Measurements from ENCODE around the gene ARF3. TPM values are rescaled to one million over a fixed set of nuclear protein-coding genes. Genes with fewer than 3 reads are reported as not detected.
A peak's percentile ranks its signal among the peaks of the same experiment; 100 is the strongest.

ARF3 gene
- total and polyA plus RNA-seq, 4 donors: 65.3 to 155 (median 109) TPM

GRCh38 chr12:48978741-48979601 is 21.7 kb upstream of the ARF3 start:
- intact Hi-C loops (cut with DNase I): no loop called here
- Histone ChIP-seq H3K9me3 (ENCODE audit: control insufficient read depth, low read length) (no peaks in the 10 kb centered on the region), H3K36me3 (ENCODE audit: control insufficient read depth in 1 of 2, insufficient read depth in 2 of 2, low read length in 1 of 2) (no peaks in the 10 kb centered on the region), H3K4me3 (ENCODE audit: low read length in 2 of 2) (peak overlapping the region in 1 of 2 donors; percentile 8), H3K27me3 (ENCODE audit: control insufficient read depth in 1 of 2, insufficient read depth in 2 of 2, low read length in 1 of 2) (no peaks in the 10 kb centered on the region), H3K4me1 (ENCODE audit: control insufficient read depth in 1 of 2, insufficient read depth in 2 of 2, low read length in 2 of 2) (no peaks in the 10 kb centered on the region), H3K27ac (ENCODE audit: low read depth in 1 of 2, low read length in 2 of 2) (no peak overlapping the region)
- peak in 1 of 2 donors; percentile 70 for DNase-seq
- ATAC-seq (ENCODE audit: low FRiP score): peak; percentile 4
- 2 to 3% methylated on average over 45 of the region's 45 CpGs for WGBS, 2 donors

GRCh38 chr12:48978291-48978740 is 21.0 kb upstream of the ARF3 start, which contains the start of gene WNT1:
WNT1 (plus strand) TSS chr12:48978322; CDS start chr12:48978651, 329 bp downstream.
- DNase-seq (peak in 1 of 2 donors; percentile 79), ATAC-seq (ENCODE audit: low FRiP score) (no peak)
- Histone ChIP-seq H3K4me3 (ENCODE audit: low read length in 2 of 2) (no peak within 1 kb of the TSS), H3K9me3 (ENCODE audit: control insufficient read depth, low read length) (no peaks in the 10 kb centered on the region), H3K27ac (ENCODE audit: low read depth in 1 of 2, low read length in 2 of 2) (no peak within 1 kb of the TSS), H3K27me3 (ENCODE audit: control insufficient read depth in 1 of 2, insufficient read depth in 2 of 2, low read length in 1 of 2) (no peaks in the 10 kb centered on the region), H3K36me3 (ENCODE audit: control insufficient read depth in 1 of 2, insufficient read depth in 2 of 2, low read length in 1 of 2) (no peaks in the 10 kb centered on the region), H3K4me1 (ENCODE audit: control insufficient read depth in 1 of 2, insufficient read depth in 2 of 2, low read length in 2 of 2) (no peaks in the 10 kb centered on the region)
- 1% methylated on average over 35 to 45 of the region's 45 CpGs for WGBS, 2 donors
- intact Hi-C loops (cut with DNase I): no loop called here

DNA sequence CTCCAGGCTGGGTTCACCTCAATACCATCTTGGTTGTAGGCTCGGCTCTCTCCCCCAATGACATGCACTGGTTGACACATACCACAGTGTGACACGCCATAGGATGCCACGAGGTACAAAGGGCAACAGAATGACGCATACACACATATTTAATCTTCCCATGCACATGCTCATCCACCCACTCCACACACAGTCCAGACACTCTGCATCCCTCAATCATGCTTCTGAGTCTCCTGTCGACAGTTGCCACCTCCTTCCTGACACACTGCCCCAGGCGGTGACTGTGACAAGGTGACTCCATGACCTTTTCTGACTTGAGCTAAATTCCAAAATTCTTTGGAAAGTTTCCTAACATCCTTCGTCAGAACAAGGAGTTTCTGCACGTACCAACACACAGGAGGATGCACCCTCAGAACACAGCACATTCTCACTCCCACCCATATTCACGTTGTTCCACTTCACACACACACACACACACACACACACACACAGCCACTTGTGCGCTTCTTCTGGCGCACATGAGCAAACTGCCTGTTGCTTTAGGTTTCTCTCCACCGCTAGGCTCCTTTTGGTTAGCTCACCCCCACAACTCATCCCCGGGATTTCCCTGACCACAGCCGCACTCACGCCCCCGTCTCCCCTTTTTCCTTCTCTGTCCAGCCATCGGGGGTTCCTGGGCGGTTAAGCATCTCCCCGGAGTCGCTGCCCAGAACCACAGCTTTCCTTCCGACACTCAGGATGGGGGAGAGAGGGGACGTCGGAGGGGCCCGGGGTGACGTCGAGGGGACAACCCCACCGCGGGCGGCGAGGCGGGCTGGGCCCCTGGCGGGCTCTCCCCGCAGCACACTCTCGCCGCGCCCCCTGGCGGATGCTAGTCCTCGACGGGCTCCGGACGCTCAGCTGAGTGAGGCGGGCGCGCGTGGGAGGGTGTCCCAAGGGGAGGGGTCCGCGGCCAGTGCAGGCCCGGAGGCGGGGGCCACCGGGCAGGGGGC is 20.3 kb upstream of the ARF3 start:
- intact Hi-C loops (cut with DNase I): no loop called here
- H3K27me3 ChIP-seq (ENCODE audit: control insufficient read depth in 1 of 2, insufficient read depth in 2 of 2, low read length in 1 of 2): no peaks in the 10 kb centered on the region
- peak; percentile 43 for ATAC-seq (ENCODE audit: low FRiP score)
- H3K4me3 ChIP-seq (ENCODE audit: low read length in 2 of 2): no peak overlapping the region
- WGBS, 2 donors: 18 to 25% methylated on average over 34 to 50 of the region's 50 CpGs
- no peaks in the 10 kb centered on the region for H3K9me3 ChIP-seq (ENCODE audit: control insufficient read depth, low read length)
- peak; percentile 81 to 95 for DNase-seq
- no peak overlapping the region for H3K27ac ChIP-seq (ENCODE audit: low read depth in 1 of 2, low read length in 2 of 2)
- no peaks in the 10 kb centered on the region for H3K4me1 ChIP-seq (ENCODE audit: control insufficient read depth in 1 of 2, insufficient read depth in 2 of 2, low read length in 2 of 2)
- no peaks in the 10 kb centered on the region for H3K36me3 ChIP-seq (ENCODE audit: control insufficient read depth in 1 of 2, insufficient read depth in 2 of 2, low read length in 1 of 2)

DNA sequence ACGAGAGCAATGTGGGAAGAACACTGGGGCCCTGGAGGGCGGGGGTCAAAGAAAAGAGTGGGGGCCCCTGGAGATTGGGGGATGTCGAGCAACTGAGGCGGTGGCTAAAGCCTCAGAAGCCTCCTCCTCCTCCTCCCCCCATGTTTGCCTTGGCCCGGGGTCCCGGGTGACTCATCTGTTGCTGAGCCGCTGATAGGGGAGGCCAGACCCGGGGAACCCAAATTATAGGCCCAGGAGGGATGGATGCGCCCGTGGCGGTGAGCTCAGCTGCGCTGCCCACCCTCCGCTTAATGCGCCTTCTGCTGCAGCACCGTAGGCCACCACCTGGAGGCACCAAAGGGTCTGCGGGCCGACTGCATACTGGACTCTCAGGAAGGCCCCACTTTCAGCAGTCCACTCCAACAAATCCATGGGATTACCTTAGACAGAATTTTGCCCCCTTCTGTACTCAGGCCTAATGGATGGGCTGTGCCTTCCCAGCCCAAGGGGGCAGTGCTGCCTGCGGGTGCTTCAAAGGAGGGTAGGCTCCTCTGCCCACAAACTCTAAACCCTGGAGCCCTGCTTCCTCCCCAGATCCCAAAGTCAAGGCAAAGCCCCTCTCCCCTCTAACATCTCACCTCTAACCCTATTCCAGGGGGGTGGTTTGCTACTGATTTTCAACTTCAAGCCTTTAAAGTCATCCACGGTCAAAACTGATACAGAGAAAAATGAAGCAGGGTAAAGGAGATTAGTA is 16.8 kb upstream of the ARF3 start:
- no peaks in the 10 kb centered on the region for H3K4me1 ChIP-seq (ENCODE audit: control insufficient read depth in 1 of 2, insufficient read depth in 2 of 2, low read length in 2 of 2)
- ATAC-seq (ENCODE audit: low FRiP score): peak; percentile 78
- H3K27me3 ChIP-seq (ENCODE audit: control insufficient read depth in 1 of 2, insufficient read depth in 2 of 2, low read length in 1 of 2): no peaks in the 10 kb centered on the region

DNA sequence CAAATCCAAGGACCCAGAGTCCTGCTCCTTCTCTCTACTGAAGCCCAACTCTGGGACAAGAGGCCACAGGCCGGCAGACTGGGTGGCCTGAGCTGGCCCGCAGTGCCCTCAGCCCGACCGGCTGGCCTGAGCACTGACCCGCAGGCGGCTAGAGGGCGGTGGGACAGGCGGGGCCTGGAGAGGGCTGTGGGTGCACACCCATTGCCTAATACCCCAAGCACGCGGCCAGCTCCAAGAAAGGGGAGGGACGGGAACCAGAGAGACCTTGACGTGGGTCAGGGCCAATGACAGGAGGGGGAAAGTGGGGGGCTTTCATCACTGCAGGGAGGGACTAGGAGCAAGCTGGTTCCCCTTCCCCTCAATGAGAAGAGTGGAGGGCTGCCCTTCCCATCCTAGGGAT is 16.2 kb upstream of the ARF3 start:
- Histone ChIP-seq H3K36me3 (ENCODE audit: control insufficient read depth in 1 of 2, insufficient read depth in 2 of 2, low read length in 1 of 2) (no peaks in the 10 kb centered on the region), H3K27me3 (ENCODE audit: control insufficient read depth in 1 of 2, insufficient read depth in 2 of 2, low read length in 1 of 2) (no peaks in the 10 kb centered on the region), H3K9me3 (ENCODE audit: control insufficient read depth, low read length) (no peaks in the 10 kb centered on the region), H3K4me1 (ENCODE audit: control insufficient read depth in 1 of 2, insufficient read depth in 2 of 2, low read length in 2 of 2) (no peaks in the 10 kb centered on the region), H3K27ac (ENCODE audit: low read depth in 1 of 2, low read length in 2 of 2) (no peak overlapping the region), H3K4me3 (ENCODE audit: low read length in 2 of 2) (no peak overlapping the region)
- intact Hi-C loops (cut with DNase I): no loop called here
- ATAC-seq (ENCODE audit: low FRiP score): peak; percentile 80
- peak; percentile 82 to 89 for DNase-seq
- WGBS, 2 donors: 43 to 44% methylated on average over 12 of the region's 12 CpGs

More for the DNA sequence above, 16.8 kb upstream of the ARF3 start:
- whole genome bisulfite sequencing, 2 donors: 23 to 26% methylated on average over 16 to 19 of the region's 19 CpGs
- intact Hi-C loops (cut with DNase I): no loop called here
- Histone ChIP-seq H3K27ac (ENCODE audit: low read depth in 1 of 2, low read length in 2 of 2) (no peak overlapping the region), H3K36me3 (ENCODE audit: control insufficient read depth in 1 of 2, insufficient read depth in 2 of 2, low read length in 1 of 2) (no peaks in the 10 kb centered on the region), H3K4me3 (ENCODE audit: low read length in 2 of 2) (no peak overlapping the region), H3K9me3 (ENCODE audit: control insufficient read depth, low read length) (no peaks in the 10 kb centered on the region)
- DNase-seq: peak; percentile 84 to 92

DNA sequence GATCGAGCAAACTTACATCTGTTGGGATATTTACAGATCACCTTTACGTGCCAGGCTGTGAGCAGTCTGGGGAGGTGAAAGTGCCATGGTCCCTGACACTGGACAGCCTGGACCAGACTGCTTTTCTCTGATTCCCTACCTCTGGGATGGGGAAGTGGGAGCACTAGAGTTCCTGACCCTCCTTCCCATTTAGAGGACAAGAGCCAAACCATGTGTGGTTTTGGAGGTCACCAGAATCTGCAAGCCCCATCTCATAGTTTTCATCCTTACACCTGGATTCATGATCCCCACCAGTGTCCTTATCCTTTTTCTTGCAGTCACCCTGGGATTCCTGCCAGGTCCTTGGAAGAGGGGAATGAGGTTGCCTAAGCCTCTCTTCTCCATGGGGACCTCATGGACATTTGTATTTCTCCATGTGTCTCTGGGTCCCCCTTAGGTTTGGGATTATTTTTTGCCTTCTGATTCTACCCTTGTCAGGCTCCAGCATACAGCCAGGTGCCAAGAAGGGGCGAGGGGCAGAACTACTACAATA is 15.7 kb upstream of the ARF3 start:
- Histone ChIP-seq H3K27ac (ENCODE audit: low read depth in 1 of 2, low read length in 2 of 2) (no peak overlapping the region), H3K36me3 (ENCODE audit: control insufficient read depth in 1 of 2, insufficient read depth in 2 of 2, low read length in 1 of 2) (no peaks in the 10 kb centered on the region), H3K9me3 (ENCODE audit: control insufficient read depth, low read length) (no peaks in the 10 kb centered on the region), H3K4me3 (ENCODE audit: low read length in 2 of 2) (no peak overlapping the region), H3K27me3 (ENCODE audit: control insufficient read depth in 1 of 2, insufficient read depth in 2 of 2, low read length in 1 of 2) (no peaks in the 10 kb centered on the region), H3K4me1 (ENCODE audit: control insufficient read depth in 1 of 2, insufficient read depth in 2 of 2, low read length in 2 of 2) (no peaks in the 10 kb centered on the region)
- 46 to 56% methylated on average over 3 of the region's 3 CpGs for WGBS, 2 donors
- DNase-seq (no peak), ATAC-seq (ENCODE audit: low FRiP score) (no peak)
- intact Hi-C loops (cut with DNase I): no loop called here

DNA sequence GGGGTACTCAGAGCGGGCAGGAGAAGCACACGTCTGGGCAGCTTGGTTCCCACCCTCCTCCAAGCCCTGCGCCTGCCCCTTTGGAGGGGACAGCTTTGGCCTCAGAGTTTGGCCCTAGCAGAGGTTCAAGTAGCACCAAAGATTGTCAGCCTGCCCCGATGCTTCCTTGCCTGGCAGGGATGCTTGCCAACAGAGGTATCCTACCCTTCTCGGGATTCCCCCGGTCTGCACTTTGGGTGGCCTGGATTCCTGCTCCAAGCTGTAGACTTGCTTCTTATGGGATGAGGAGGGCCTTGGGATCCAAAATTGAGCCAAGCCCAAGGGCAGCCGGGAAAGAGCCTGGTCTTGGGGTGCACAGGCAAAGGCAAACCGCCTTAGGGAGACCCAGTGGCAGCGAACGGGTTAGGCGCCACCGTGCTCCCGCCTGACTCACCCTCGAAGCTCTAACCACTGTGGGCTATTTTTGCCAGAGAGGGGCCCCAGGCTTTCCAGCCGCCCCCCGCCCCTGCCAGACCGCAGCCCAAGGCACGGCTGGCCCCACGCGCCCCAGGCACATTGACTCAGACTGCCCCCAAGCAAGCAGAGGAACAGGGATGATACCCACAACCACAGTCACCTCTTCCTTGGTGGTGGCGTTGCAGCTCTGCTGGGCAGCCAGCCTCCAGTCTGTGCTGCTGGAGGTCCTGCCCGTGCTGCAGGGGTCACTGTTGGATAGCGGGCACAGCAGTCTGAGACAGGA is 15.1 kb upstream of the ARF3 start:
- no peaks in the 10 kb centered on the region for H3K36me3 ChIP-seq (ENCODE audit: control insufficient read depth in 1 of 2, insufficient read depth in 2 of 2, low read length in 1 of 2)
- H3K27me3 ChIP-seq (ENCODE audit: control insufficient read depth in 1 of 2, insufficient read depth in 2 of 2, low read length in 1 of 2): no peaks in the 10 kb centered on the region
- no peak for DNase-seq
- no peaks in the 10 kb centered on the region for H3K4me1 ChIP-seq (ENCODE audit: control insufficient read depth in 1 of 2, insufficient read depth in 2 of 2, low read length in 2 of 2)
- intact Hi-C loops (cut with DNase I): no loop called here
- H3K27ac ChIP-seq (ENCODE audit: low read depth in 1 of 2, low read length in 2 of 2): no peak overlapping the region
- WGBS, 2 donors: 28 to 29% methylated on average over 18 to 23 of the region's 23 CpGs
- H3K9me3 ChIP-seq (ENCODE audit: control insufficient read depth, low read length): no peaks in the 10 kb centered on the region
- no peak for ATAC-seq (ENCODE audit: low FRiP score)
- H3K4me3 ChIP-seq (ENCODE audit: low read length in 2 of 2): no peak overlapping the region

Data from aorta (tissue), 5 donors.